Measurements from ENCODE around the gene GALNT8. TPM values are rescaled to one million over a fixed set of nuclear protein-coding genes. Genes with fewer than 3 reads are reported as not detected.

The GALNT8 gene
- polyA plus RNA-seq, 1 donor = 4.4 TPM

DNA sequence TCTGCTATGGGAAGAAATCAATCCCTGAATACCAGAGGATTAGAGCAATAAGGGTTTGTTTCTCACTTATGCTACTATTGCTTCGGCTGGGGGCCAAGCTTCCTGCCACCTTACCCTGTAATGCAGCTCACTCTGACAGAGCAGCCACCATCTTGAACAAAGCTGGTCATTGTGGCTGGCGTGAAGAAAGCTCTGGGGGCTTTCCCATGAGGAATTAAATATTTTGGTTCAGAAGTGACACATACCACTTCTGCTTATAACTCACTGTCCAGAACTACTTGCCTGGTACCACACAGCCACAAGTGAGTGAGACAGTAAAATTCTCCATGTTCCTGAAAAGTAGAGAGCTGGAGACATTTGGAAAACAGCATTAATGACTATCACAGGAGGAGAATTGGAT lies 82.6 kb downstream of the GALNT8 start:
- no peak for DNase-seq

DNA sequence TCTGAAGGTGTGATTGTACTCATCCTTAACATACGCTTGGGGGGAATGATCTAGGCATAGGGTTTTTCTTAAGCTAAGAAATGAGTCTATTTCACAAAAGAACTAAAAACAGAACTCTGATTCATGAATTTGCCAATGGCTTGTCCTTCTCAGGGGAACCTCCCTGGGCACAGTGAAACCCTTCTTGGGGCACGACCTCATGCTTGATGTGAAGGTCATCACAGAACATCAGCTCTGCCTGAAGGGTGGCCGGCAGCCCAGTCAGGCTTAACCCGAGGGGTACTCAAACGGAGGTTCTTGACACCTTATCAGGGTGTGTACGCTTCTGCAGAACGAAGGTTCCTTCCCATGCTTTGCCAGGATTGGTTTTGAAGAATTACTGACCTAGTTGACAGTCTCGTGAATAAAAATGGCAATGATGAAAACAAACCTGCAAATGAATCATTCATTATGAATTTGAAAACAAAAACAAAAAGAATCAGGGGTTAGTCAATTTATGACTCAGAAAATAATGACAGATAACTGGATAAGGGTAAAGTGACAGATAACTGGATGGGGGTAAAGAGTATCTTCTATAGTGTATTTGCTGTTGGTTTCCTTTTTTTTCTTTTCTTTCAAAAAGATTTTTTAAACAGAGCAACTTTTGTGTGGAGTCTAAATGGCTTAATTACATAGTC lies 86.4 kb downstream of the GALNT8 start:
- DNase-seq = no peak

DNA sequence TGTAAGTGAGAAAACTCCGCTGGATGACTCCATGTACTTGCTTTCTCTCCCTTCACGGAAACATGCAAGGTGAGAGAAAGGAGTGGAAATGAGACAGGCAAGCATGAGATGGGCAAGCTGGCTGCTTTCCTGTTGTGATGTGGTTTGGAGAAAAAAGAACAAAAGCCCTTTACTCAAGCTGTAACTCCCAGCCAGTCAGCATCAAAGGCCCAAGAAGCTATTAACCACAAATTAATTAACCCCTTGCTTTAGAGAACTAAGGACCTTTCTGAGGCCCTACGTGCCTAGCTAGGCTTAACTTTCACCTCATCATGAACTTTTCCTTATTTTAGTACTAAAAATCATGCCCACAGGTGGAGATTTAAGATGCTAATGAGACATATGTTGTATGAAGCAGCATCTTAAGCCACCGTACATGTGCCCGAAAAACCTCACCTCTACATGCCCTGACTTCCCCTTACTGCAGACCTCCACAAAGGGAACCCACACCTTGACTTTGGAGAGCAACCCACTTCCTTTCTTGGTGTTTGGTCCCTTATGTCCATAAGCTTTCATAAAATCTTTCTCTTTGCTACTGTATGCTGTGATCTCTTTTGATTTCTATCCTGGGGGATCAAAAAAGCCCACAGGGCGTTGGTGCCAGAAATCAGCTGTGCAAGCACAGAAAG lies 87.0 kb downstream of the GALNT8 start:
- DNase-seq = no peak

DNA sequence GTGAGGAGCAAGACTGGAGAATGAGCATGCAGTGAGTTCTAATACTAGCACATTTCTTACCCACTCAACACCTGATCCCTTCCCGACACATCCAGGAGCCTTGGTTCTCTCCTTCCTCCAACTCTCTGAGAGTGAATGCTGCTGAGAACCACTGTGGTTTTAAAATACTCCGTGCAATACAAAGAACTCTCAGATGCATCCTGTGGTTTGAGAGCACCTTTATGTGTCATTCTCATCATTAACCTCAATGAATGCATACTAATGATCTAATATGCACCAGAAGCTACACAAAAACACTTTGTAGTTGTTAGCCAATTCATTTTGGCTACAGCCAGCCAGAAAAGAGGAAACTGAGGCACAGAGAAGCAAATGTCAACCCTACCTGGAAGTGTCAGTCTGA lies 87.6 kb downstream of the GALNT8 start:
- no peak for DNase-seq

GRCh38 chr12:4809013-4809448 lies 88.8 kb downstream of the GALNT8 start:
- peak; percentile 84 for DNase-seq

DNA sequence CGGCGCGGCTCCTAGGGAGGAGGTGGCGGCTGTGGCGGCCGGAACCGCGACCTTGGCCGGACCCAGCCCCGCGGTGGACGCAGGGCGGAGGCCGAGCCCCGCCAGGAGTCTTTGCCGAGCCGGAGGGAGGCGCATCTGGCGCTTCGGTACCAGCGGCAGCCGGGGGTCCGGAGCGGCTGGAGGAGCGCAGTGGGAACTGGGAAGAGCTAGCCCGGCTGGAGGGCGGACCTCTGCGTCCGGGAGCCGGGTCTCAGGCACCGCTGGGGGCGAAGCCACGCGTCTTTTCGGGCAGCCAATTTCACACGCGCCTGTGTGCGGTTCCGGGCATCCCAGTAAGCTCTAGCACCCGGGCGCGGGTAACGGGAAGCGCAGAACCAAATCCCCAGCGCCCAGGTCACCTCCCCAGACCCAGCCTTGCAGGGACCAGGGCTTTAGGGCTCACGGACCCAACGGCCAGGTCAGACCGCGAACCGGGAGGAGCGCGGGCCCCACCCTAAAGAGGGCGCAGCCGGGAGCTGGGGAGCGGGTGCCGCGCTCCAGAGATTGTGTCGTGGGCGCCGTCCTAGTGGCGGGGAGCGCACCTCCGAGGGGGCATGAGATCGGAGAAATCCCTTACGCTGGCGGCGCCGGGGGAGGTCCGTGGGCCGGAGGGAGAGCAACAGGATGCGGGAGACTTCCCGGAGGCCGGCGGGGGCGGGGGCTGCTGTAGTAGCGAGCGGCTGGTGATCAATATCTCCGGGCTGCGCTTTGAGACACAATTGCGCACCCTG lies 89.4 kb downstream of the GALNT8 start:
- DNase-seq = no peak

DNA sequence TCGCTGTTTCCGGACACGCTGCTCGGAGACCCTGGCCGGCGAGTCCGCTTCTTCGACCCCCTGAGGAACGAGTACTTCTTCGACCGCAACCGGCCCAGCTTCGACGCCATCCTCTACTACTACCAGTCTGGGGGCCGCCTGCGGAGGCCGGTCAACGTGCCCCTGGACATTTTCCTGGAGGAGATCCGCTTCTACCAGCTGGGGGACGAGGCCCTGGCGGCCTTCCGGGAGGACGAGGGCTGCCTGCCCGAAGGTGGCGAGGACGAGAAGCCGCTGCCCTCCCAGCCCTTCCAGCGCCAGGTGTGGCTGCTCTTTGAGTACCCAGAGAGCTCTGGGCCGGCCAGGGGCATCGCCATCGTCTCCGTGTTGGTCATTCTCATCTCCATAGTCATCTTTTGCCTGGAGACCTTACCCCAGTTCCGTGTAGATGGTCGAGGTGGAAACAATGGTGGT lies 90.0 kb downstream of the GALNT8 start:
- no peak for DNase-seq

- DNase-seq = no peak
Observed at GRCh38 chr12:4812624-4813327, 92.6 kb downstream of the GALNT8 start.

DNA sequence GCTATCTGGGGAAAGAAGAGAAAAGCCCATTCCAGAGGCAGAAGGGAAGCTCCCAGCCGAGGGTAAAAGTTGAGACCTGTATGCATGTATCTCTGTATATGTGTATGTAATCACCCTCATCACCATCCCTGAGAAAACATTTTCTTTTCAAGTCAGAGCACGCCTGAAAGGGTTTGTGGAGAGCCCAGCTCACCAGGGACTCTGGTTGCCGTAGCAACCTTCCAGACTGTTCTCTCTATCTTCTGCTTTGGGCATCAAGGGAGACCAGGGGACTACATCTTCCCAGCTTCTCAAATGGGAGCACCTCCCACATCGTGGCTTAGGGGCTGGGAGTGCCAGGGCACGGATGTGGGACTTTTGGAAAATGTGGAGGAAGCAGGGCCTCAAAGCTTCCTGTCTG lies 93.5 kb downstream of the GALNT8 start:
- no peak for DNase-seq

DNA sequence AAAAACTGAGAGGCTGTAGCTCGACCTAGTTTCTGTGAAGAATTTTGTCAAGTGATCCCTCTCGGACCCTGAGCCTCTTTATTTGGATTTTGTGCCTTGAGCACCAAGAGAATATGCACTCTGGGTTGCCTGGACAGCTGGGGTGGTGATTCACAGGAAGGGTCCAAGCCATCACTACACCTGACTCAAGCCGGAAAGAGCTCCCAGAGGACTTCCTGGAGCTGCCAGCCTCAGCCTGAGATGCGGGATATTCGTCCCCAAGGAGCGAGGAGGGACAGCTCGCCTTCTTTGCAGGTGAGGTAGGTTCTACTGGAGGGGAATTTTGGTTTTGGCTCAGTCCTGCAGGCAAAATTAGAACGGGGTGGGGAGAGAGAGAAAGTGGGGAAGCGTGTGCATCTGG lies 94.3 kb downstream of the GALNT8 start:
- no peak for DNase-seq

DNA sequence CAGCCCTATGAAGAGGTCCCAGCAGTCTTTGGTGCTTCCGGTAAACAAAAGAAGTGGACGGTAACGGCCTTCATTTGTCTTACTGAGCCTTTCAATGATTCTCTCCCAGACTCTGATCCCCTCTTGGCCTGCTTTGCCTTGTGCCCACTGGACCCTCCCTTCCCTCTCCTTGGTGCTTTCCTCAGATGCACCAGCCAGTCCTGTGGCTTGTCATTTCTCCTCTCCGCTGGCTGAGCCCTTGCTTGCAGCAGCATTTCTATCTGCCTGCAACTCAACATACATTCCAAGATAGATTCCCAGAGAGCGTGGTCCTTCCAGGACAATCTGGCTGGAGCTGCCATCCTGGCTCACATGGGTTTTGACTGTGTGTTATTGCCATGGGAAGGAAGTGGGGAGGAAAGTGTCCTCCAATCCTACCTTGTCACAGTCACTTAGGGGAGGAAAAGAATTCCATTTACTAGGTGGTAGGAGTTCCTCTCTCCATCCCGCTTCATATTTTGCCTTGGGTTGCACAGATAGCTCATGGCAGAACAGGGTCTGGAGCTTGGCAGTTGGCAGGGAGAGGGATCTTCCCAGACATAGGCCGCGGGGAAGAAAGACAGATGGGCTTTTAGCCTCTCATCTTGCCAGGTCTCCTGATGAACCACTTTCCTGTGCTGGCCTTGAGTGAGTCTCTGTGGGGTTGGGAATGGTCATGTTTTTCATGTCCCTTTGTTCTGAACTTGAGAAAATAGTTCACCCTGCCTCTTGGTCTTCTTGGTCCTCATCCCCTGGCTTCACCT lies 96.7 kb downstream of the GALNT8 start:
- DNase-seq = no peak

GRCh38 chr12:4817880-4818279 lies 97.7 kb downstream of the GALNT8 start:
- DNase-seq = peak; percentile 44

DNA sequence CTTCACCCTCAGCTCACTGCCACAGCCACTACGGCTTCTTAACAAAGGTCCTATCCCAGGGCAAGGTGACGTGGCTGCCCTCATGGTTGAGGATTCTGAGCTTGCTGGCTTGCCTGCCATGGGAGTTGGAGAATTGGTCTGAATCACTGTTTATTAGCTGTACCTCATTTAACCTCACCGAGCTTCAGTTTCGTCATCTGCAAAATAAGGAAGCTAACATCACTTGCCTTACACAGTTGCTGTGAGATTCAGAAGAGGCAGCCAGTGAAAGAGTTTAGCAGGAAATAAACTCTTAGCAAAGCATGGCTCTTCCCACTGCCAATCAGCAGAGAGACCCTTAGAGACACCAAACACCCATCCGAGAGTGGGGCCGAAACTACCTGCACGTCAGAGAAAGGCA lies 99.5 kb downstream of the GALNT8 start:
- no peak for DNase-seq

DNA sequence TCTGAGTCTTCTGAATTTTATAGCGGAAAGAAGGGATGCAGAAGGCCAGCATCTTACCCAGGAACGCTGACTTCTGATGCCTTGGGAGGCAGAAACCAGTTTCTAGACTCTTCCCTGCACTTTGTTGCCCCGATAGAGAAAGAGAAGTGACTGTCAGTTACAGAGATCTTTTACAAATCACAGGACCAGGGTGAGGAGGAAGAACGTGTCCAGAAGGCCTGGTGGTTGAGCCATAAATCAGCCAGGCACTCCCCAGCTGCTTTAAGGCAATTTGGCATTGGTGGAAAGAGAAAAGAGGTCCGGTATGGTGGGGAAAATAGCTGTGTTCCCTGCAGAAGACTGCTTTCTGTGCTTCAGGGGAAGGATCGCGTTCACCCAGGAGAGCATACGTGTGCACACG lies 100.8 kb downstream of the GALNT8 start:
- DNase-seq = no peak

Other genes with a start within 250 kb of the GALNT8 start
- gene RAD51AP1, start 181.5 kb upstream of the GALNT8 start, polyA plus RNA-seq (ENCODE audit: insufficient read length) = 6.6 TPM
- gene DYRK4, start 158.2 kb upstream of the GALNT8 start, polyA plus RNA-seq (ENCODE audit: insufficient read length) = 17.0 TPM
- 1.0 TPM for gene AKAP3, start 71.3 kb upstream of the GALNT8 start, polyA plus RNA-seq (ENCODE audit: insufficient read length)
- 77.9 TPM for gene NDUFA9, start 71.3 kb upstream of the GALNT8 start, polyA plus RNA-seq (ENCODE audit: insufficient read length)
- gene KCNA1, start 189.5 kb downstream of the GALNT8 start, polyA plus RNA-seq (ENCODE audit: insufficient read length) = 0.10 TPM

Measured in hindlimb muscle (tissue), 1 donor.